K562 (cell line): ENCODE measurements around the gene CAVIN1. TPM values are rescaled to one million over a fixed set of nuclear protein-coding genes. Genes with fewer than 3 reads are reported as not detected.
A peak's percentile ranks its signal among the peaks of the same experiment; 100 is the strongest.

Experiments used
- AFF1 ChIP-seq, 2 experiments: fragments of 450-650 bp; IDR thresholded peaks; 2 replicates each; pipeline ENCODE4 v1.6.1; 2018; ENCODE audit warnings: mild to moderate bottlenecking in 2 of 2, low read depth in 1 of 2; ENCODE audit not compliant: partially characterized antibody in 2 of 2
- ARID1B ChIP-seq: fragments of 450-650 bp; IDR thresholded peaks from 2 replicates; pipeline ENCODE4 v1.6.1; 2016; ENCODE audit warnings: antibody characterized with exemption, mild to moderate bottlenecking, inconsistent platforms
- ARID2 ChIP-seq: fragments of 450-650 bp; IDR thresholded peaks from 2 replicates; pipeline ENCODE4 v1.6.1; 2017; ENCODE audit warnings: antibody characterized with exemption, mild to moderate bottlenecking
- ATF3 ChIP-seq, 2 experiments: fragments of 450-650 bp in 1 of 2; sonication (generic) in 1 of 2; formaldehyde crosslinking in 1 of 2; IDR thresholded peaks in 1 of 2; conservative IDR thresholded peaks in 1 of 2; 2 replicates each; pipeline versions ENCODE4 v1.6.1 to v1.8.1; 2016 to 2023; ENCODE audit warnings: mild to moderate bottlenecking in 2 of 2, moderate library complexity in 2 of 2, inconsistent platforms in 1 of 2, missing genetic modification reagents in 1 of 2
- CHD1 ChIP-seq: fragments of 200-600 bp; sonication (generic); IDR thresholded peaks from one replicate; pipeline ENCODE4 v1.6.1; 2012; ENCODE audit warnings: mild to moderate bottlenecking, moderate library complexity, low read length, inconsistent platforms
- EP300 ChIP-seq: IDR thresholded peaks from 2 replicates; pipeline ENCODE4 v1.6.1; 2012; ENCODE audit warnings: low read length, improper control_type of control experiment
- FOXO4 ChIP-seq: fragments of 450-650 bp; formaldehyde crosslinking; IDR thresholded peaks from 2 replicates; pipeline ENCODE4 v1.4.0; 2020; ENCODE audit warnings: mild to moderate bottlenecking, moderate library complexity
- HDAC8 ChIP-seq: fragments of 450-650 bp; IDR thresholded peaks from 2 replicates; pipeline ENCODE4 v1.6.1; 2016; ENCODE audit warnings: mild to moderate bottlenecking, missing genetic modification characterization, moderate library complexity, missing compliant biosample characterization
- HEY1 ChIP-seq: fragments of 250-450 bp; sonication (Bioruptor Pico); IDR thresholded peaks from 2 replicates; pipeline ENCODE4 v1.5.0; 2020; ENCODE audit warnings: mild to moderate bottlenecking, moderate library complexity, borderline replicate concordance
- HNRNPLL ChIP-seq: fragments of 200-400 bp; formaldehyde crosslinking; IDR thresholded peaks from 2 replicates; pipeline ENCODE4 v1.6.1; 2017; ENCODE audit warnings: low read length, low read depth, mild to moderate bottlenecking; ENCODE audit not compliant: poor library complexity, severe bottlenecking
- JUND ChIP-seq, 2 experiments: IDR thresholded peaks; 2 replicates in 1 of 2; 3 replicates in 1 of 2; pipeline ENCODE4 v1.6.1; 2011; ENCODE audit warnings: borderline replicate concordance in 2 of 2, low read depth in 2 of 2, low read length in 2 of 2, improper control_type of control experiment in 1 of 2, missing biosample characterization in 1 of 2, missing genetic modification characterization in 1 of 2, missing genetic modification reagents in 1 of 2
- KAT2B ChIP-seq: IDR thresholded peaks from one replicate; pipeline ENCODE4 v1.6.1; 2012; ENCODE audit warnings: low read depth, mild to moderate bottlenecking, control low read depth, inconsistent platforms, low read length, moderate library complexity
- KAT7 ChIP-seq: sonication (generic); formaldehyde crosslinking; IDR thresholded peaks from 2 replicates; pipeline ENCODE4 v1.8.0; 2022; ENCODE audit warnings: missing genetic modification reagents, mild to moderate bottlenecking, borderline replicate concordance
- KDM4B ChIP-seq, 2 experiments: fragments of 450-650 bp in 1 of 2; sonication (generic) in 1 of 2; IDR thresholded peaks; 2 replicates each; pipeline ENCODE4 v1.6.1; 2016 to 2017; ENCODE audit warnings: borderline replicate concordance in 2 of 2, antibody characterized with exemption in 1 of 2, low read depth in 1 of 2, mild to moderate bottlenecking in 1 of 2
- MCM3 ChIP-seq: fragments of 450-650 bp; IDR thresholded peaks from 2 replicates; pipeline ENCODE4 v1.6.1; 2016
- MNT ChIP-seq, 2 experiments: fragments of 450-650 bp; conservative IDR thresholded peaks; 2 replicates each; pipeline ENCODE4 v1.6.1; 2017; ENCODE audit warnings: mild to moderate bottlenecking in 2 of 2, moderate library complexity in 2 of 2
- NBN ChIP-seq: fragments of 450-650 bp; IDR thresholded peaks from 2 replicates; pipeline ENCODE4 v1.6.1; 2016; ENCODE audit warnings: low read depth, mild to moderate bottlenecking
- ZKSCAN8 ChIP-seq: fragments of 200-800 bp; sonication (Bioruptor generic); IDR thresholded peaks from 2 replicates; pipeline ENCODE4 v1.6.1; 2016; ENCODE audit warnings: missing genetic modification characterization, missing compliant biosample characterization
- polyA plus RNA-seq, 8 experiments: library from polyadenylated mRNA; depleted of rRNA in 4 of 8; stranded (reverse) in 5 of 8; unstranded in 3 of 8; fragments of >200 nt; fragmentation: Nextera tagmentation in 2 of 8; fragmentation: Illumina TruSeq in 1 of 8; extraction: Ambion mirVana in 2 of 8; extraction: Trizol in 1 of 8; gene quantifications; 2 replicates each; pipeline versions ENCODE4 v1.2.1 to v1.2.3, GENCODE V29; 2011 to 2014; ENCODE audit warnings: inconsistent platforms in 1 of 8, missing spikeins in 1 of 8
- total RNA-seq, 7 experiments: library from RNA; depleted of rRNA in 6 of 7; stranded (reverse); fragments of >200 nt in 6 of 7; fragmentation: Illumina TruSeq in 2 of 7; extraction: Trizol in 2 of 7; gene quantifications; 2 replicates each; pipeline versions ENCODE4 v1.2.1 to v1.2.3, GENCODE V29; 2011 to 2021; ENCODE audit warnings: low replicate concordance in 1 of 7

Gene CAVIN1
- total and polyA plus RNA-seq, 9 of the 15 experiments (the other 6 are each of a cell fraction or from before 2014, with no cell fraction given), result 6.8 to 162 (median 74.5) TPM

- TF ChIP-seq JUND (IDR thresholded peaks at IDR 0.05; ENCODE audit: borderline replicate concordance, low read depth, low read length), result peak; percentile 66
- TF ChIP-seq JUND (tag; IDR thresholded peaks at IDR 0.05; ENCODE audit: borderline replicate concordance, low read depth, low read length), result 0 out of 3 replicates have a peak, but pooled peaks have one; percentile 21
- peak; percentile 45 for TF ChIP-seq ATF3 (IDR thresholded peaks at IDR 0.05)
- no peak for TF ChIP-seq ATF3 (CRISPR knock-in tag; conservative IDR thresholded peaks at IDR 0.05)
- no peak for TF ChIP-seq HEY1 (CRISPR knock-in tag)
- TF ChIP-seq FOXO4, result no peak
- TF ChIP-seq ARID1B, result 0 out of 2 replicates have a peak, but pooled peaks have one; percentile 30
- no peak for TF ChIP-seq KAT7 (CRISPR knock-in tag)
- no peak for TF ChIP-seq ARID2
- no peak for TF ChIP-seq NBN
- peak in 1 of 2 experiments; percentile 18; a peak in 1 of 4 replicates for TF ChIP-seq MNT (conservative IDR thresholded peaks at IDR 0.05)
- no peak for TF ChIP-seq CHD1
- TF ChIP-seq AFF1 (IDR thresholded peaks at IDR 0.05; ENCODE audit: low read depth in 1 of 2, partially characterized antibody in 2 of 2), result no peak
- no peak for TF ChIP-seq HDAC8 (tag)
- peak; percentile 48 for TF ChIP-seq HNRNPLL
- TF ChIP-seq MCM3, result no peak
- TF ChIP-seq KAT2B, result no peak
- TF ChIP-seq EP300, result no peak
- no peak for TF ChIP-seq KDM4B (IDR thresholded peaks at IDR 0.05; ENCODE audit: borderline replicate concordance in 2 of 2, low read depth in 1 of 2)
- TF ChIP-seq ZKSCAN8 (CRISPR knock-in tag), result no peak
Measured at GRCh38 chr17:42421507-42422338, 1.3 kb downstream of the CAVIN1 start (continued).
